Anterior cingulate cortex (tissue), 58 donors: ENCODE data around the gene JAGN1.
"Not testable (repeated sequence)": the region's sequence is repeated elsewhere in the genome, so short reads cannot be mapped to it uniquely, and the experiment has no call there.

Experiments used
- DNase-seq, 58 donors: peaks; one replicate each; lab custom pipeline; 2025; lab: John Stamatoyannopoulos, UW

JAGN1 gene

DNA sequence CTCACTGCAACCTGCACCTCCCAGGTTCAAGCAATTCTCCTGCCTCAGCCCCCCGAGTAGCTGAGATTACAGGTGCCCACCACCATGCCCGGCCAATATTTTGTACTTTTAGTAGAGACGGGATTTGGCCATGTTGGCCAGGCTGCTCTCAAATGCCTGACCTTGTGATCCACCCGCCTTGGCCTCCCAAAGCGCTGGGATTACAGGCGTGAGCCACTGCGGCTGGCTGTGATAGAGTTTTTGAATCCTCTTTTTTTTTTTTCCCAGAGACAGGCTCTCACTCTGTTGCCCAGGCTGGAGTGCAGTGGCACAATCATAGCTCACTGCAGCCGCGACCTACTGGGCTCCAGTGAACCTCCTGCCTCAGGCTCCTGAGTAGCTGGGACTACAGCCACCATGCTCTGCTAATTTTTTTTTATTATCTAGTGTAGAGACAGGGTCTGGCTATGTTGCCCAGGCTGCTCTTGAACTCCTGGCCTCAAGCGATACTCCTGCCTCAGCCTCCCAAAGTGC, 25.2 kb upstream of the JAGN1 start:
- DNase-seq: not testable (repeated sequence)

DNA sequence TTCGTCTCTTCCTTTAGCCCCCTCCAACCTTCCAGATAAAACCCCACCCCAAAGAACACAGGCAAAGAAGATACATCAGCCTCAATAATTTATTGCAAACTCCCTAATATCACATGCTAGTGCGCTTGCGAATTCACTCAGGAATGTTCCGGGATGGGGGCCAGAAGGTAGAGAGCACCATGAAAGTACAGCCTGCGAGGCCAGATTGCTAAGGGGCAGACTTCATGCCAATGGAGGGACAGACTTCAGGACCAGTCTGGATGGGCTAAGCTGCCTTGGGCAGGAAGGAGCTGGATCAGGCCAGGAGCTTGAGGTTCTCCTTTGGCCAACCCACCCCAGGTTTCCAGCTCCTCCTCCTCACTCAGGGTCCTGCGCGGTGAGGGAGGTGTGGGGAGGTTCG, 23.8 kb upstream of the JAGN1 start:
- no peak for DNase-seq

DNA sequence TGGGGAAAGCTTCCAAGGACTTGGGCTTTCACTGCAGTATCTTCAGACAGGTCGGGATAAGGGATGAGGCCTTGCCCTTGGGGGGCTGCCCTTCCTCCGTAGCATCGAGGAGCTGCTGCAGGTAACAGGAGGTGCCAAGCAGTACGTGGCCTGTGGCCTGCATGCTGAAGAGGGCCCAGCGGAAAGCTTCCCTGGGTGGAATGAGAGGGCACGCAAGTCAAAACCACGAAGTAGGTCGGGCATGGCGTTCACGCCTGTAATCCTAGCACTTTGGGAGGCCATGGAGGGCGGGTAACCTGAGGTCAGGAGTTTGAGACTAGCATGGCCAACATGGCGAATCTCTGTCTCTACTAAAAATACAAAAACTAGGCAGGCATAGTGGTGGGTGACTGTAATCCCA, 23.3 kb upstream of the JAGN1 start:
- DNase-seq: no peak

DNA sequence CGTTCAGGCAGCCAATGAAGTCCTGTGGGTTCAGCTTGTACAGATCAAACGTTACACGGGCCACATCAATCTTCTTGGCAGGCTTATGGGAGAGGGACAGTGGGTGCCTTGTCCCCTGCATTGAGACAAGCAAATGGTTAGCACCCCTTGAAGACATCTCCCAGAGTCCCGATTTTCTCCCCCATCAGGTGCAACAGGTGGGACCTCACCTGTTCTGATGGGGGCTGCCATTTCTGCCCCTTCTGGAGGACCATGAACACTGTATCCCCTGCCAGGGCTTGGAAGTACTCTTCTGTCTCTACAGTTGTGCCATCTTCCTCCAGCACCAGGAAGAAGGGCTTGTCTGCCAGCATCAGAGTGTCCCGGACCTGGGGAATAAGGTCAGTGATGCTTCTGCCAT, 20.5 kb upstream of the JAGN1 start:
- DNase-seq: no peak

DNA sequence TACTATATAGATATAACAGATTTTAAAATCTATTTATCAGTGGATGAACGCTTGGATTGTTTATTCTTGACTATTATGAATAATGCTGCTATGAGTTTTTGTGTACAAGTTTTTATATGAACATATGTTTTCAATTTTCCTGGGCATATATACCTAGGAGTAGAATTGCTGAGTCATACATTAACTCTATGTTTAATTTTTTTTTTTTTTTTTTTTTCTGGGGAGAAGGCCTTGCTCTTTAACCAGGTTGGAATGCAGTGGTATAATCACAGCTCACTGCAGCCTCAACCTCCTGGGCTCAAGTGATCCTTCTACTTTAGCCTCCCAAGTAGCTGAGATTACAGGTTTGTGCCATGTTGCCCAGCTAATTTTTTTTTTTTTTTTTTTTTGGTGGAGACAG, 19.4 kb upstream of the JAGN1 start:
- DNase-seq: no peak

DNA sequence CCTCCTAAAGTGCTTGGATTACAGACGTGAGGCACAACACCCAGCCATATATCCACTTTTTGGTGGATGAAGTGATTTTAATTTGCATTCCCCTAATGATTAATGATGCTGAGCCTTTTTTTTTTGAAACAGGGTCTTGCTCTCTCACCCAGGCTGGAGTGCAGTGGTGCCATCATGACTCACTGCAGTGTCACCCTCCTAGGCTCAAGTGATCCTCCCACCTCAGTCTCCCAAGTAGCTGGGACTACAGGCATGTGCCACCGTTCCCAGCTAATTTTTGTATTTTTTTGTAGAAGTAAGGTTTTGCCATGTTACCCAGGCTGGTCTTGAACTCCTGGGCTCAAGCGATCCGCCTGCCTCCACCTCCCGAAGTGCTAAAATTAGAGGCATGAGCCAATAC, 18.3 kb upstream of the JAGN1 start:
- not testable (repeated sequence) for DNase-seq

DNA sequence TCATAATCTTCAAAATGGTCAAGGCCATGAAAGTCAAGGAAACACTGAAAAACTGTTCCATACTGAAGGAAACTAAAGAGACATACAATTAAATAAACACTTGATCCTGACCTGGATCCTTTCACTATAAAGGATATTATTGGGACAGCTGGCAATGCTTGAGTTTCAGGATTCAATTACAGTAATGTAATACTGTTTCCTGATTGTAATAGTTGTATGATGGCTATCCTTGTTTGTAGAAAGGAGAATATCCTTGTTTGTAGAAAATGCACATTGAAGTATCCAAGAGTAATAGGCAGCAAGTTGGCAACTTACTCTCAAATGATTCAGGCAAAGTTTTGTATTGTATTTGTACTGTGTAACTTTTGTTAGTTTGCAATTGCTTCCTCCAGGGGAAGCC, 15.0 kb upstream of the JAGN1 start:
- no peak for DNase-seq

DNA sequence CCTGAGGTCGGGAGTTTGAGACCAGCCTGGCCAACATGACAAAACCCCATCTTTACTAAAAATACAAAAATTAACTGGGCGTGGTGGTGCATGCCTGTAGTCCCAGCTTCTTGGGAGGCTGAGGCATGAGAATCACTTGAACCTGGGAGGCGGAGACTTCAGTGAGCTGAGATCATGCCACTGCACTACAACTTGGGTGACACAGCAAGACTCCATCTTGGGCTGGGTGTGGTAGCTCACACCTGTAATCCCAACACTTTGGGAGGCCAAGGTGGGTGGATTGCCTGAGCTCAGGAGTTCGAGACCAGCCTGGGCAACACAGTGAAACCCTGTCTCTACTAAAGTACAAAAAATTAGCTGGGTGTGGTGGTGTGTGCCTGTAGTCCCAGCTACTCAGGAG, 14.2 kb upstream of the JAGN1 start:
- not testable (repeated sequence) for DNase-seq

DNA sequence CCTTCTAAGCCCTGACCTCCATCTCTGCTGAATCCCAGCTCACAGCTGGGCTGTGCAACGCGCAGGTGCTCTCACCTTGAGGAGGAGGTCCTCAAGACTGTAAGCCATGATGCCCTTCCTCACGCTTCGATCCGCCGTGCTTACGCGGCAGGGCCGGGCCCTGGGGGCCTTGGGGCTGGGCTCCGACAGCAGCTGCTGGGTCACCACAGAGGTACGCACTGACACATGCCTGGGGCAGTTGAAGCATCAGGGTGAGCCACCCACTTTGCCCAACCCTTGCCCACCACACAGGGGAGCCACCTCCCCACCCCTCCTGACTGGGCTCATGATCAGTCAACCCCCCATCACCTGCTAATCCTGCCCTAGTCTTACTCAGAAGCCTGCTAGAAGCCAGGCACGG, 13.4 kb upstream of the JAGN1 start:
- DNase-seq: no peak

DNA sequence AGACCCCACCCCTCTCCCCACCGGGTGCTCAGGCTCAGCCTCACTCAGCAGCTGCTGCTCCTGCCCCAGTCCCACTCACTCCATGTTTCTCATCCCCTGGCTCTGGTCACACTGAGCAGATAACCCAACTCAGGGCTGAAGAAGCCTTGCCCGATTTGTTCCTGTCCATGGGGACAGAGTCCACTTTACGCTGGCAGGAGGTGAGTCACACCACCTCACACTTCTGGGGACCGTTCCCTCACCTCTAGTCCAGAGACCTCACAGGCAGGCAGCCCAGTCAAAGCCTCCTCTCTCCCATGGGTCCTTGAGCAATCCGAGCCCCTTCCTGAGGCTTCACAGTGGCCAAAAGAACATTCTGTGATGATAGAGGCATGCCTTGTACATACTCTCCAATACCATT, 11.7 kb upstream of the JAGN1 start:
- DNase-seq: no peak

DNA sequence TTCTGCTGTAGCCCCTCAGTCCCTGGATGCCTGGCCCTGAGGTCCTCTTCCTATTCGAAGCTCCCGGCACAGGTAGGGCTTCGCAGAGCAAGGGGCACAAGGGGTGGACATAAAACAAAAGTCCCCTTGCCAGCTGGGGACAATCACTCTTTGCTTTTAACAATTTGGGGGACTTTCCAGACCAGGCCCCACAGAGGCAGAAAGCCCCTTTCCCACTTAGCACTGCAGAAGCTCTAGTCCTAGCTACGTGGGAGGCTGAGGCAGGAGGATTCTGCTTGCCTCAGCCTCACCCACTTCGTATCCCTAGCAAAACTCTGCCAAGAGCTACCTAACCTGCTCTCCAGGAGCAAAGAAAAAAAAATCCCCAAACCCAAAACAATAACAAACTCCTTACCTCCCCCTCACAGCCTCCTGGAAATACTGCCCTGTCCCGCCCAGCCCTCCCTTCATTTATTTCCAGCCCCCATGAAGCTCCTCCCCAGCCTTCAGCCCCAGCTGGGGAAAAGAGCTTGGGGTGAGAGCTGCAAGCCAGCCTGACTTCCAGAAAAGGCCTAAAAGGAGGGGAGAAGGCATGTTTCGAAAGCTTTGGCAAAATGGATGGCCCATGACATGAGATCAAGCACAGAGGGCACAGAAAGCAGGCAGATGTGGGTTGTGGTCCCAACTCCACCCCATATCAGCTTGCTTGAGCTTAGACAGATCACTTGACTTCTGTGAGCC, 10.4 kb upstream of the JAGN1 start, which contains the start of gene CIDEC:
Gene CIDEC (minus strand): TSS at position 424 of the 720 bp plus-strand sequence. CDS start 1,767 bp downstream, outside the sequence.
- no peak for DNase-seq

DNA sequence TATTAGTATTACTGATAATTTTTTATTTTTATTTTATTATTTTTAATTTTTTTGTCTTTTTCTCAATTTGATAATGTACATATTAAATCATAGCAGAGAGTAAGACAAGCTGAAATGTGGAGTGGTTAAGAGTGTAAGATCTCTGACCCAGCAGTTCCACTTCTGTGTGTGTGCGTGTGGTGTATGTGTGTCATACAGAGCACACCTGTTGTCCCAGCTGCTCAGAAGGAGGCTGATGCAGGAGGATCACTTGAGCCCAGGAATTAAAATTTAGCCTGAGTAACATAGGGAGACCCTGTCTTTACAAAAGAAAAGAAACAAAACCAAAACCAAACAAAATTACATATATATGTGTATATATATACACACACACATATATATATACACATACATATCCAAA, 9.0 kb upstream of the JAGN1 start:
- DNase-seq: no peak

DNA sequence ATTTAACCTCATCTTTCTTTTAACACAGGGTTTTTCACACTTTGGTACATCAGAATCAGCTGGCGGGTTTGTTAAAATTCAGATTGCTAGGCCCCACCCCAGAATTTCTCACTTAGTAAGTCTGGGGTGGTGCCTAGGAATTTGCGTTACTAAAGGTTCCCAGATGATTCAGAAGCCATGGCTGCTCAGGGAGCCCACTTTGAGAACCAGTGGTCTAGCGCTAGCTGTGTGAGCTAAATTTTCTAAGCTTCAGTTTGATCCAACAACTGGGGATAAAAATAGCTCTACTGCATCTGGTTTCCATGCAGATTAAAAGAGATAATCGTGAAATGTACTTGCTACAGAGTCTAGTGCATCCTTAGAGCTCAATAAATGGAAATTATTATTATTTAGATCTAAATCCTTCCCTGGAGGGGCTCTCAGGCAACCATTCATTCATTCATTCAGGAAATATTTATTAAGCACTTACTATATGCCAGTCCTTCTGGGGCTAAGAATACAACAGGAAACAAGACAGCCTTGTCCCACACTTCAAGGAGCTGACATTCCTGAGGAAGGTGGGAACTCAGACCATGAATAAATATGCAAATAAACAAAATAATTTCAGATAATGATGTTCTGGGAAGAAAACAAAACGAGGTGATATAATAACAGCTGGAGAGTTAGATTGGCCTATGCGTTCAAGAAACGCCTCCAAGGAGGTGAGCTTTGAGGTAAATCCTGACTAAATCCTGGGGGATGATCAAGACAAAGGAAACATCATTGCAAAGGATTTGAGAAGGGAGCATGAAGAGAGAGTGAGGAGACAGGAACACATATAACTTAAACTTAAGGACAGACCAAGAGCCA, 6.5 kb upstream of the JAGN1 start:
- no peak for DNase-seq

DNA sequence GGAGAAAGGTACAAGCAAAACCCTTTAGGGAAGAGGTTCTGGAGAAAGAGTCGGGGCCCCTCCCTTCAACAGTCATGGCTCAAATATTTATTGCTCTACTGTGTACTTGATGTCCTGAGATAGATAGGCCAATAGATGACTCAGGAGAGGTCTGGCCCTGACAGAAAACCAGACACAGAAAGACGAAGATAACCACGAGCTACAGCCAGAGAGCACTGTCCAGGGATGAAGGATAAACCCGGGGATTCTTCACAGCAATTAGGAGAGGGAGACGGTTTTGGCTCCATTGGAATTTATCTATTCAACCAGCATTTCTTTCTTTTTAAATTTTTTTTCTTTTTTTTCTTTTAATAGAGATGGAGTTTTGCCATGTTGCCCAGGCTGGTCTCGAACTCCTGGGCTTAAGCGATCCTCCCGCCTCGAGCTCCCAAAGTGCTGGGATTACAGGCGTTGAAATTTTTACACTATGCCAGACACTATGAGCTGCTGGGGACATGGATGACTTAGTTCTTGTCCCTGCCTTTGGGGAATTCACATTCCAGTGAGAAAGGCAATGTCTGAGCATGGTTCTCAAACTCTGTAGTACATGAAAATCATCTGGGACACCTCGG, 5.8 kb upstream of the JAGN1 start:
- no peak for DNase-seq

DNA sequence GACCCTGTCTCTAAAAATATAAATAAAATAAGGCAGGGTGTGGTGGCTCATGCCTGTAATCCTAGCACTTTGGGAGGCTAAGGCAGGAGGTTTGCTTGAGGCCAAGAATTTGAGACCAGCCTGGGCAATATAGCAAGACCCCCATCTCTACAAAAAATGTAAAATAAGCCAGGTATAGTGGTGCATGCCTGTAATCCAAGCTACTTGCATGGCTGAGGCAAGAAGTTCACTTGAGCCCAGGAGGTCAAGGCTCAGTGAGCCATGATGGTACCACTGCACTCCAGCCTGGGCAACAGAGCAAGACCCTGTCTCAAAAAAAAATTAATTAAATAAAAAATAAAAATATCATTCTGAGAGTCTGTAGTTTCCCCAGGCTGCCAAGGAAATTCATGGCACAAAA, 4.1 kb upstream of the JAGN1 start:
- no peak for DNase-seq

DNA sequence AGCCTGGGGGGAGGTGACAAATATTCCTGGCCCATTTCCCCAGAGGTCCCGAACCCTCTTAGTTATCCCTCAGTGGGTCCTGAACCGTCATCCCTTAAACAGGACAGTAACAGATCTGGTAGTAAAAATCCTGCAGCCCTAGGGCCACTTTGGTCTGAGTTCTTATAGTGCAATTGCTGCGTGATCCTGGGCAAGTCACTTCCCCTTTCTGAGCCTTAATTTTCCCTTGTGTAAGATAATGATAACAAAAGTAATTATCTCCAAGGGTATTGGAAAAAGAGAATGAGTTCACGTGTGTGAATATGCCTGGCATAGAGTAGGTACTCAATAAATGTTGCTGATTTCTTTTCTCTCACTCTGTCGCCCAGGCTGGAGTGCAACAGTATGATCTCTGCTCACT, 2.9 kb upstream of the JAGN1 start:
- no peak for DNase-seq

DNA sequence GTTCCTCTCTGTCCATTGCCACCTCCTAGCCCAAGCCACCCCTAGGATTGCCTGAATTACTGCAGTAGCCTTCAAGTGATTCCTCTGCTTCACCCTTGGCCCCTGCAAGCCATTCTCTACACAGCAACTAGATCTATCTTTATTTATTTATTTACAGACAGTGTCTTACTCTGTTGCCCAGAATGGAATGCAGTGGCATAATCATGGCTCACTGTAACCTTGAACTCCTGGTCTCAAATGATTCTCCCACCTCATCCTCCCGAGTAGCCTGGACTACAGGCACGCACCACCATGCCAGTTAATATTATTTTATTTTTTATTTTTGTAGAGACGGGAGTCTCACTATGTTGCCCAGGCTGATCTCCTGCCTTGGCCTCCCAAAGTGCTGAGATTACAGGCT, 1.9 kb upstream of the JAGN1 start:
- DNase-seq: no peak

DNA sequence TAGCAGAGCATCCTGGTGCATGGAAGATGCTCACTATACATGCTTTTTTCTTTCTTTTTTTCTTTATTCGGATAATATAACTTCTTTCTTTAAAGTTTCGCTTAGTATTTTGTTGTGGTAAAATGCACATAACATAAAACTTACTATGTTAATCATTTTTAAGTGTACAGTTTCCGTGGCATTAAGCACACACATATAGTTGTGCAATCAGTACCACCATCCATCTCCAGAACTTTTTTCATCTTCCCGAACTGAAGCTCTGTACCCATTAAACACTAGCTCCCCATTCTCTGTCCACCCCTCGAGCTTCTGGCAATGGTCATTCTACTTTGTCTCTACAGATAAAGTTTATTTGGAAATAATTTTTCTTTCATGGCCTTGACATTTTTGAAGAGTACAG, 1.0 kb upstream of the JAGN1 start:
- no peak for DNase-seq

DNA sequence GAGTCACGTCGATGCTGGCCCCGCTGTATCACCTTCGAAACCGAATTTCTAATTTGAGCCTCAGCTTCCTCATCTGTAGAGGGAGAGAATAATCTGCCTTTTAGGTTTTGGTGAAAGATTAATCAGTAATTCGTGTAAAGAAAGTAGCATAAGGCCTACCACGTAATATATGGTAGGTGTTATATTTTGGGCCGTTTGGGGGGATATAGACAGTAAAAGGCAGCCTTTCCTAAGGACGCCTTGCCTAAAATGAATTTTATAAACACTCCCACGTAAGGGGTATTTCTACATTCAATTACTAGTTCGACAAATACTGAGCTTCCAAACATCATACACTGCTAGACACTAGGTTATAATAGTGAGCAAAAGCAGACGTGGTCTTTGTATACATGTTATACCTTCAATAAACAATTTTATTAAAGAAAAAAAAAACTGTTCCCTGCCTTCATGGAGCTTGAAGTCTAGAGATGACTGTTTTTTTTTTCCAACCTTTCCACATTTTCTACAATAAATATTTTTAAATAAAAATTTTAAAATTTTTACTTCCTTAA, 737 bp downstream of the JAGN1 start:
- no peak for DNase-seq

DNA sequence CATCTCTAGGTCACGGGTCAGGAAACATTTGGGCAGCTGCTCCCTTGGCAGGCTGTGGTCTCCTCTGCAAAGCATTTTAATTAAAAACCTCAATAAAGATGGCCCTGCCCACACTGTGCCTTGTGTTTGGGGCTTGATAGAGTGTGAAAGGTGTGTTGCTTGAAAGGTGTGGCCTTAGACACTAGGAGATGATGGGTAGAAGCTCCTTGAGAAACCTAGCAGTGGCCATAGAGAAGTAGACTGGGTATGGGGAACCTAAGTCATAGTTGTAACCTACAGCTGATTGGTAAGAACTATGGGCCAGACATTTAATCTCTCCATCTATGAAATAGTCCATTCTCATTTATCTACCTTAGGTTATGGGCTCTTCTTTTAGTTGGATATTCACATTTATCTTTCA, 3.3 kb downstream of the JAGN1 start:
- no peak for DNase-seq

DNA sequence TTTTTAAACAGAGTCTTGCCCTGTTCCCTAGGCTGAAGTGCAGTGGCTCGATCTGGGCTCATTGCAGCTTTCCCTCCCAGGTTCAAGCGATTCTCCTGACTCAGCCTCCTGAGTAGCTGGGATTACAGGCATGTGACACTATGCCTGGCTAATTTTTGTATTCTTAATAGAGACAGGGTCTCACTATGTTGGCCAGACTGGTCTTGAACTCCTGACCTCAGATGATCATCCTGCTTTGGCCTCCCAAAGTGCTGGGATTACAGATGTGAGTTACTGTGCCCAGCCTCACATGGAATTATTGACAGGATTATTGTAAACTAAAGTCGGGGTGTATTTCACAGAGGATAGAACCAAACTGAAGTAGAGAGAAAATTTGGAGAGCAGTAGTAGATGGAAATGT, 5.3 kb downstream of the JAGN1 start:
- DNase-seq: not testable (repeated sequence)
